Gastroesophageal sphincter (tissue), 4 donors: ENCODE measurements around the gene SLC38A1. TPM values are rescaled to one million over a fixed set of nuclear protein-coding genes. Genes with fewer than 3 reads are reported as not detected.
A peak's percentile ranks its signal among the peaks of the same experiment; 100 is the strongest.

Source experiments
- ATAC-seq: fragments of 150-250 bp; one replicate; pipeline ENCODE4 v1.9.1; 2016; ENCODE audit warnings: mild to moderate bottlenecking, moderate library complexity
- H3K27ac ChIP-seq, 4 donors: fragments of 200-600 bp; sonication (generic) in 3 of 4; 1 replicate in 3 of 4; 2 replicates in 1 of 4; pipeline ENCODE4 v1.5.1; 2016 to 2019
- H3K27me3 ChIP-seq: fragments of 200-600 bp; sonication (generic); one replicate; pipeline ENCODE4 v1.5.1; 2019
- H3K36me3 ChIP-seq, 2 donors: fragments of 200-600 bp; sonication (generic); one replicate each; pipeline ENCODE4 v1.5.1; 2019; ENCODE audit warnings: control low read depth in 1 of 2
- H3K4me1 ChIP-seq, 3 donors: fragments of 200-600 bp; sonication (generic); 1 replicate in 2 of 3; 2 replicates in 1 of 3; pipeline ENCODE4 v1.5.1; 2016 to 2019; ENCODE audit warnings: control low read depth in 2 of 3
- H3K4me3 ChIP-seq, 2 donors: fragments of 200-600 bp; sonication (generic); one replicate each; pipeline ENCODE4 v1.5.1; 2019; ENCODE audit warnings: mild to moderate bottlenecking in 1 of 2, moderate library complexity in 1 of 2
- H3K9me3 ChIP-seq, 3 donors: fragments of 200-600 bp; sonication (generic); one replicate each; pipeline ENCODE4 v1.5.1; 2017 to 2019; ENCODE audit warnings: control low read depth in 2 of 3
- EP300 ChIP-seq: sonication (generic); formaldehyde crosslinking; IDR thresholded peaks from one replicate; pipeline ENCODE4 v1.6.1; 2017; ENCODE audit warnings: antibody characterized with exemption, mild to moderate bottlenecking
- POLR2A ChIP-seq, 2 donors: fragments of 450-650 bp; IDR thresholded peaks; one replicate each; pipeline ENCODE4 v1.6.1; 2017; ENCODE audit warnings: antibody characterized with exemption in 2 of 2, mild to moderate bottlenecking in 2 of 2, moderate library complexity in 1 of 2
- POLR2AphosphoS5 ChIP-seq: sonication (generic); formaldehyde crosslinking; IDR thresholded peaks from one replicate; pipeline ENCODE4 v1.6.1; 2017; ENCODE audit warnings: antibody characterized with exemption
- whole genome bisulfite sequencing, 2 donors: methylation state at CpG; one replicate each; pipeline ENCODE4 v1.1.5; 2018; ENCODE audit warnings: low coverage in 1 of 2; 5-methylcytosine and 5-hydroxymethylcytosine counted together
- total RNA-seq, 4 donors: library from RNA; depleted of rRNA; stranded (reverse); fragments of >200 nt; gene quantifications; one replicate each; pipeline ENCODE4 v1.1.0, GENCODE V29; 2016
- TF ChIP-seq, protein P1 (sequence below), 4 experiments: fragments of 200-600 bp in 2 of 4; fragments of 450-650 bp in 2 of 4; sonication (generic) in 1 of 4; IDR thresholded peaks; one replicate each; pipeline ENCODE4 v1.5.1; 2017 to 2019; ENCODE audit warnings: antibody characterized with exemption in 4 of 4, mild to moderate bottlenecking in 2 of 4, moderate library complexity in 2 of 4

The SLC38A1 gene
- total RNA-seq, 4 donors from 2014 or later, result 175 to 273 (median 195) TPM

DNA sequence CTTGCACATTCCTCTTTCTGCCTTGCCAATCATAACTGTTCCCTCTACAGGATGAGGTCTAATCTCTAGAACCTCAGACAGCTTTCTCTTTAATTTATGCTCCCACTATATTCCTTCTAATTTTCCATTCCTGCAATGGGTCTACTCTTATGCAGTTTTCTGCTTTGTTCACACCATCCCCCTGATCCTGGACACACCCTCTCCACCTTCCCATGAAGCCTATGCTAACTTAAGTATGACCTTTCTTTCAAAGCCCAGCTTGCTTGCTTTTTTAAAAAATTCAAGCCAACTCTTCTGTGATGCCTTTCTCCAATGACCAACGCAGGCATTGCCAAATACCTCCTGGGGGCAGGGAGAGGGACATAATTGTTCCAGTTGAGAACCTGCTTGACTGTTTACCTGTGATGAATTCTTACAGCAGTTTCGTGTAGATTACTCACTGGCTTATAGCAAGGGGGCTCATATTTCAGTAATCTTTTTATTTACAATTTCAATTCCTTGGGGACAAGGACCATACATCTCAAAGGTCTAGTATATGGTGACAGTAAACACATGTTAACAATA, 7.8 kb downstream of the SLC38A1 start:
- WGBS, 2 donors, result 18 to 60% methylated on average over 1 to 2 of the region's 2 CpGs
- peak overlapping the region; percentile 78 to 83 (median 79) for H3K27ac ChIP-seq
- no peak for ATAC-seq
- TF ChIP-seq EP300 (no peak), POLR2A (IDR thresholded peaks at IDR 0.05) (no peak), POLR2AphosphoS5 (no peak)
- TF ChIP-seq, protein P1, sequence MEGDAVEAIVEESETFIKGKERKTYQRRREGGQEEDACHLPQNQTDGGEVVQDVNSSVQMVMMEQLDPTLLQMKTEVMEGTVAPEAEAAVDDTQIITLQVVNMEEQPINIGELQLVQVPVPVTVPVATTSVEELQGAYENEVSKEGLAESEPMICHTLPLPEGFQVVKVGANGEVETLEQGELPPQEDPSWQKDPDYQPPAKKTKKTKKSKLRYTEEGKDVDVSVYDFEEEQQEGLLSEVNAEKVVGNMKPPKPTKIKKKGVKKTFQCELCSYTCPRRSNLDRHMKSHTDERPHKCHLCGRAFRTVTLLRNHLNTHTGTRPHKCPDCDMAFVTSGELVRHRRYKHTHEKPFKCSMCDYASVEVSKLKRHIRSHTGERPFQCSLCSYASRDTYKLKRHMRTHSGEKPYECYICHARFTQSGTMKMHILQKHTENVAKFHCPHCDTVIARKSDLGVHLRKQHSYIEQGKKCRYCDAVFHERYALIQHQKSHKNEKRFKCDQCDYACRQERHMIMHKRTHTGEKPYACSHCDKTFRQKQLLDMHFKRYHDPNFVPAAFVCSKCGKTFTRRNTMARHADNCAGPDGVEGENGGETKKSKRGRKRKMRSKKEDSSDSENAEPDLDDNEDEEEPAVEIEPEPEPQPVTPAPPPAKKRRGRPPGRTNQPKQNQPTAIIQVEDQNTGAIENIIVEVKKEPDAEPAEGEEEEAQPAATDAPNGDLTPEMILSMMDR (IDR thresholded peaks at IDR 0.05), result no peak
- no peaks in the 10 kb centered on the region for H3K36me3 ChIP-seq
- peaks cover 8 to 98% (median 17%) of the 10 kb centered on the region in 3 donors for H3K4me1 ChIP-seq
- H3K9me3 ChIP-seq, result no peaks in the 10 kb centered on the region
- H3K4me3 ChIP-seq, result no peak overlapping the region
- no peaks in the 10 kb centered on the region for H3K27me3 ChIP-seq

GRCh38 chr12:46260124-46260912, 8.5 kb downstream of the SLC38A1 start:
- Histone ChIP-seq H3K9me3 (no peaks in the 10 kb centered on the region), H3K27ac (peak overlapping the region; percentile 78 to 83 (median 79)), H3K4me3 (no peak overlapping the region), H3K36me3 (no peaks in the 10 kb centered on the region), H3K4me1 (peaks cover 12 to 98% (median 22%) of the 10 kb centered on the region in 3 donors), H3K27me3 (no peaks in the 10 kb centered on the region)
- ATAC-seq, result peak; percentile 35
- TF ChIP-seq EP300 (no peak), POLR2AphosphoS5 (no peak), POLR2A (IDR thresholded peaks at IDR 0.05) (no peak)
- TF ChIP-seq, protein P1 (IDR thresholded peaks at IDR 0.05), result no peak
- 37 to 57% methylated on average over 4 to 5 of the region's 5 CpGs for WGBS, 2 donors

- H3K9me3 ChIP-seq, result no peaks in the 10 kb centered on the region
- H3K27ac ChIP-seq, result peak overlapping the region; percentile 78 to 83 (median 79)
- 43 to 56% methylated on average over 1 of the region's 1 CpG for WGBS, 2 donors
- no peaks in the 10 kb centered on the region for H3K27me3 ChIP-seq
- no peak overlapping the region for H3K4me3 ChIP-seq
- no peaks in the 10 kb centered on the region for H3K36me3 ChIP-seq
- peaks cover 12 to 95% (median 23%) of the 10 kb centered on the region in 3 donors for H3K4me1 ChIP-seq
- ATAC-seq, result no peak
- TF ChIP-seq POLR2A (IDR thresholded peaks at IDR 0.05) (no peak), POLR2AphosphoS5 (no peak), EP300 (no peak)
- TF ChIP-seq, protein P1 (IDR thresholded peaks at IDR 0.05), result no peak
Observed at GRCh38 chr12:46259713-46260112, 9.1 kb downstream of the SLC38A1 start.

GRCh38 chr12:46259071-46259470, 9.8 kb downstream of the SLC38A1 start:
- Histone ChIP-seq H3K4me1 (peaks cover 12 to 95% (median 23%) of the 10 kb centered on the region in 3 donors), H3K4me3 (no peak overlapping the region), H3K36me3 (peaks cover 0 to 5% of the 10 kb centered on the region in 2 donors), H3K9me3 (no peaks in the 10 kb centered on the region), H3K27me3 (no peaks in the 10 kb centered on the region), H3K27ac (peak overlapping the region in 3 of 4 donors; percentile 78 to 80 (median 78))
- TF ChIP-seq POLR2A (IDR thresholded peaks at IDR 0.05) (no peak), EP300 (no peak), POLR2AphosphoS5 (no peak)
- TF ChIP-seq, protein P1 (IDR thresholded peaks at IDR 0.05), result no peak
- 92 to 94% methylated on average over 4 of the region's 4 CpGs for WGBS, 2 donors
- no peak for ATAC-seq

- 67 to 78% methylated on average over 2 of the region's 2 CpGs for WGBS, 2 donors
- H3K4me1 ChIP-seq, result peaks cover 12 to 88% (median 23%) of the 10 kb centered on the region in 3 donors
- no peaks in the 10 kb centered on the region for H3K9me3 ChIP-seq
- H3K36me3 ChIP-seq, result peaks cover 0 to 15% of the 10 kb centered on the region in 2 donors
- H3K27ac ChIP-seq, result peak overlapping the region in 2 of 4 donors; percentile 64 to 78
- H3K27me3 ChIP-seq, result no peaks in the 10 kb centered on the region
- H3K4me3 ChIP-seq, result no peak overlapping the region
- TF ChIP-seq POLR2A (IDR thresholded peaks at IDR 0.05) (no peak), POLR2AphosphoS5 (no peak), EP300 (no peak)
- TF ChIP-seq, protein P1 (IDR thresholded peaks at IDR 0.05), result no peak
- no peak for ATAC-seq
Observed at GRCh38 chr12:46258129-46258528, 10.7 kb downstream of the SLC38A1 start.
